Epithelial cell of esophagus (primary cell): ENCODE results near the gene TECTB.
A peak's percentile ranks its signal among the peaks of the same experiment; 100 is the strongest.

Source experiments
- DNase-seq: peaks from one replicate; pipeline ENCODE4 v3.0.0; 2010; ENCODE audit warnings: low read depth
- H3K4me3 ChIP-seq: 2 replicates; pipeline ENCODE4 v1.5.1; 2011; ENCODE audit warnings: mild to moderate bottlenecking, low read length, control low read depth
- CTCF ChIP-seq: IDR thresholded peaks from 2 replicates; pipeline ENCODE4 v1.5.1; 2011; ENCODE audit warnings: low read depth, mild to moderate bottlenecking, low read length, control low read depth, inconsistent platforms; ENCODE audit not compliant: insufficient read depth; ENCODE audit errors: missing control alignments

Gene TECTB

GRCh38 chr10:112283100-112283499 lies at the start of gene TECTB:
TECTB (plus strand) TSS chr10:112283400; CDS start chr10:112283735, 335 bp downstream.
- no peak for TF ChIP-seq CTCF
- no peak within 1 kb of the TSS for H3K4me3 ChIP-seq
- DNase-seq: no peak

- TF ChIP-seq CTCF: no peak
- no peak overlapping the region for H3K4me3 ChIP-seq
- DNase-seq: no peak
Observed at GRCh38 chr10:112235141-112235540, 48.1 kb upstream of the TECTB start.

GRCh38 chr10:112235920-112236319 lies 47.3 kb upstream of the TECTB start:
- no peak for TF ChIP-seq CTCF
- DNase-seq: peak; percentile 64
- no peak overlapping the region for H3K4me3 ChIP-seq

GRCh38 chr10:112236486-112236885 lies 46.7 kb upstream of the TECTB start:
- no peak for DNase-seq
- TF ChIP-seq CTCF: no peak
- H3K4me3 ChIP-seq: no peak overlapping the region

- no peak overlapping the region for H3K4me3 ChIP-seq
- DNase-seq: no peak
- no peak for TF ChIP-seq CTCF
Observed at GRCh38 chr10:112239347-112239746, 43.9 kb upstream of the TECTB start.

- no peak for TF ChIP-seq CTCF
- DNase-seq: no peak
- no peak overlapping the region for H3K4me3 ChIP-seq
Observed at GRCh38 chr10:112240441-112240840, 42.8 kb upstream of the TECTB start.

GRCh38 chr10:112241651-112242341 lies 41.4 kb upstream of the TECTB start:
- H3K4me3 ChIP-seq: no peak overlapping the region
- DNase-seq: no peak
- TF ChIP-seq CTCF: no peak
